Esophagus muscularis mucosa (tissue), 4 donors: ENCODE results near the gene MRPL1. TPM values are rescaled to one million over a fixed set of nuclear protein-coding genes. Genes with fewer than 3 reads are reported as not detected.

ENCODE experiments used
- DNase-seq: peaks from one replicate; pipeline ENCODE4 v3.0.0-alpha.2; 2017; ENCODE audit errors: extremely low spot score
- H3K27ac ChIP-seq, 4 donors: fragments of 200-600 bp; sonication (generic); replicated peaks in 1 of 4; 1 replicate in 3 of 4; 2 replicates in 1 of 4; pipeline ENCODE4 v1.5.1; 2016 to 2019; ENCODE audit warnings: mild to moderate bottlenecking in 1 of 4
- H3K27me3 ChIP-seq, 4 donors: fragments of 200-600 bp; sonication (generic); one replicate each; pipeline versions ENCODE4 v1.5.1 to v1.6.0; 2016 to 2019
- H3K36me3 ChIP-seq, 4 donors: fragments of 200-600 bp; sonication (generic); one replicate each; pipeline ENCODE4 v1.5.1; 2016 to 2019
- H3K4me1 ChIP-seq, 4 donors: fragments of 200-600 bp; sonication (generic); one replicate each; pipeline ENCODE4 v1.5.1; 2016 to 2019
- H3K4me3 ChIP-seq, 4 donors: fragments of 200-600 bp; sonication (generic); 1 replicate in 2 of 4; 2 replicates in 2 of 4; pipeline ENCODE4 v1.5.1; 2016 to 2019; ENCODE audit warnings: mild to moderate bottlenecking in 4 of 4, moderate library complexity in 1 of 4
- H3K9me3 ChIP-seq, 4 donors: fragments of 200-600 bp; sonication (generic); 1 replicate in 3 of 4; 2 replicates in 1 of 4; pipeline ENCODE4 v1.5.1; 2016 to 2019
- EP300 ChIP-seq: sonication (generic); formaldehyde crosslinking; IDR thresholded peaks from one replicate; pipeline ENCODE4 v1.6.1; 2017; ENCODE audit warnings: antibody characterized with exemption
- POLR2A ChIP-seq: fragments of 450-650 bp; IDR thresholded peaks from one replicate; pipeline ENCODE4 v1.6.1; 2017; ENCODE audit warnings: antibody characterized with exemption, moderate library complexity, mild to moderate bottlenecking, low read depth
- POLR2AphosphoS5 ChIP-seq, 2 donors: sonication (generic); formaldehyde crosslinking; IDR thresholded peaks; one replicate each; pipeline ENCODE4 v1.6.1; 2017; ENCODE audit warnings: antibody characterized with exemption in 2 of 2
- WGBS: methylation state at CpG from one replicate; pipeline ENCODE4 v1.1.5; 2018; 5-methylcytosine and 5-hydroxymethylcytosine counted together
- intact Hi-C: fragments of 100-400 bp; cut with DNase I; formaldehyde crosslinking; loops from one replicate; pipeline ENCODE4 v1.15.1; 2023
- total RNA-seq, 4 donors: library from RNA; depleted of rRNA; stranded (reverse); fragments of >200 nt; gene quantifications; one replicate each; pipeline versions ENCODE4 v1.1.0 to v1.2.1, GENCODE V29; 2016
- TF ChIP-seq, protein P1 (sequence below), 3 experiments: fragments of 200-600 bp in 2 of 3; fragments of 450-650 bp in 1 of 3; sonication (generic) in 2 of 3; IDR thresholded peaks; one replicate each; pipeline ENCODE4 v1.5.1; 2017 to 2019; ENCODE audit warnings: antibody characterized with exemption in 3 of 3, mild to moderate bottlenecking in 2 of 3, moderate library complexity in 1 of 3

Gene MRPL1
- total RNA-seq, 4 donors from 2014 or later, result 16.6 to 28.2 (median 19.5) TPM

DNA sequence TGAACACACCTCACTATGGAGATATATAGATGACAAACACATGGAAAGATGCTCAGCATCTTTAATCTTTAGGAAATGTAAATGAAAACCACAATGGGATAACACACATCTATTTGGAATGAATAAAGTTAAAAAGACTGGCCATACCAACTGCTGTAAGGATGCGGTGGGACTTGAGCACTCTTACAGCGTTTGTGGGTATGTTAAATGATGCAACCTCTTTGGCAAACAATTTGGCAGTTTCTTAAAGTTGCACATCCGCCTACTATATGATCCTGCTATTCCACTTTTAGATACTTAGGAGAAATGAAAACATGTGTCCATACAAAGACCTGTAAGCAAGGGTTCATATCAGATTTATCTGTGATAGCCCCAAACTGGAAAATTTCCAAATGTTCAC is 50.7 kb downstream of the MRPL1 start:
- 85% methylated on average over 3 of the region's 3 CpGs for WGBS
- intact Hi-C loops, result no loop called here
- Histone ChIP-seq H3K9me3 (no peaks in the 10 kb centered on the region), H3K27ac (no peak overlapping the region), H3K4me3 (no peak overlapping the region), H3K27me3 (no peaks in the 10 kb centered on the region), H3K4me1 (no peaks in the 10 kb centered on the region), H3K36me3 (peaks cover 3 to 25% (median 12%) of the 10 kb centered on the region in 4 donors)
- DNase-seq, result no peak
- TF ChIP-seq EP300 (no peak), POLR2A (no peak), POLR2AphosphoS5 (IDR thresholded peaks at IDR 0.05) (no peak)
- TF ChIP-seq, protein P1, sequence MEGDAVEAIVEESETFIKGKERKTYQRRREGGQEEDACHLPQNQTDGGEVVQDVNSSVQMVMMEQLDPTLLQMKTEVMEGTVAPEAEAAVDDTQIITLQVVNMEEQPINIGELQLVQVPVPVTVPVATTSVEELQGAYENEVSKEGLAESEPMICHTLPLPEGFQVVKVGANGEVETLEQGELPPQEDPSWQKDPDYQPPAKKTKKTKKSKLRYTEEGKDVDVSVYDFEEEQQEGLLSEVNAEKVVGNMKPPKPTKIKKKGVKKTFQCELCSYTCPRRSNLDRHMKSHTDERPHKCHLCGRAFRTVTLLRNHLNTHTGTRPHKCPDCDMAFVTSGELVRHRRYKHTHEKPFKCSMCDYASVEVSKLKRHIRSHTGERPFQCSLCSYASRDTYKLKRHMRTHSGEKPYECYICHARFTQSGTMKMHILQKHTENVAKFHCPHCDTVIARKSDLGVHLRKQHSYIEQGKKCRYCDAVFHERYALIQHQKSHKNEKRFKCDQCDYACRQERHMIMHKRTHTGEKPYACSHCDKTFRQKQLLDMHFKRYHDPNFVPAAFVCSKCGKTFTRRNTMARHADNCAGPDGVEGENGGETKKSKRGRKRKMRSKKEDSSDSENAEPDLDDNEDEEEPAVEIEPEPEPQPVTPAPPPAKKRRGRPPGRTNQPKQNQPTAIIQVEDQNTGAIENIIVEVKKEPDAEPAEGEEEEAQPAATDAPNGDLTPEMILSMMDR (IDR thresholded peaks at IDR 0.05), result no peak

DNA sequence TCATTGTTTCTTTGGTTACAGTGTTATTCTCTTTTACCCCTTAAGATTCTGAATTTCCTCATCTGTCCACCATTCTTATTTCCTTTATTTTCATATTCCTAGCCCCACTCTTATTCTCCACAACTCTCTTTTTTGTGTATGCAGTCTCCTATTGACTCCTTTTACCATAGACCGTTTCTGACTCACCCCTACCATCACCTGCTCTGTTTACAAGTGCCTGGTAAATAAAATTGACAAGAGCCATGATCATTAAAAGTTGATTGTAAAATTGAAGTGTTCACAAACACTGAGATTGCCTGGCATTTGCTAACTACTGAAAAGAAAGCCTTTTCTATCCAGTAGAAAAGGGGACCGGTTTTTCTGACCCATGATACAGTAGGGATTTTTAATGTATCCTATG is 54.4 kb downstream of the MRPL1 start:
- H3K27me3 ChIP-seq, result no peaks in the 10 kb centered on the region
- peaks cover 0 to 8% (median 0%) of the 10 kb centered on the region in 4 donors for H3K36me3 ChIP-seq
- H3K4me3 ChIP-seq, result no peak overlapping the region
- no peak overlapping the region for H3K27ac ChIP-seq
- no peak for DNase-seq
- no peaks in the 10 kb centered on the region for H3K9me3 ChIP-seq
- 97% methylated on average over 2 of the region's 2 CpGs for WGBS
- no peak for TF ChIP-seq POLR2AphosphoS5 (IDR thresholded peaks at IDR 0.05)
- intact Hi-C loops, result no loop called here
- H3K4me1 ChIP-seq, result peaks cover 0 to 7% (median 0%) of the 10 kb centered on the region in 4 donors

DNA sequence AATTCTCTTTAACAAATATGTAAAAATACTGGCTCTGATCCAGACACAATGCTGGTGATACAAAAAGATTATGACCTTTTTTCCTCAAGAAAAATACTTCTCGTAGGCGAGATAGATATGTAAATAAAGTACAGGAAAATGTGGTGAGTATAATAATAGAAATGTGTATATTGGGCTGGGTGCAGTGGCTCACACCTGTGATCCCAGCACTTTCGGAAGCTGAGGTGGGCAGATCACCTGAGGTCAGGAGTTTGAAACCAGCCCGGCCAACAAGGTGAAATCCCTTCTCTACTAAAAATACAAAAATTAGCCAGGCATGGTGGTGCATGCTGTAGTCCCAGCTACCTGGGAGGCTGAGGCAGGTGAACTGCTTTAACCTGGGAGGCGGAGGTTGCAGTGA is 55.0 kb downstream of the MRPL1 start:
- DNase-seq, result no peak
- H3K4me3 ChIP-seq, result no peak overlapping the region
- H3K27me3 ChIP-seq, result no peaks in the 10 kb centered on the region
- no peak overlapping the region for H3K27ac ChIP-seq
- no peaks in the 10 kb centered on the region for H3K9me3 ChIP-seq
- H3K4me1 ChIP-seq, result peaks cover 0 to 7% (median 0%) of the 10 kb centered on the region in 4 donors
- TF ChIP-seq EP300, result no peak
- TF ChIP-seq, protein P1 (IDR thresholded peaks at IDR 0.05), result no peak
- TF ChIP-seq POLR2A, result no peak
- TF ChIP-seq POLR2AphosphoS5 (IDR thresholded peaks at IDR 0.05), result no peak
- 88% methylated on average over 5 of the region's 5 CpGs for WGBS
- H3K36me3 ChIP-seq, result peaks cover 0 to 8% (median 0%) of the 10 kb centered on the region in 4 donors
- intact Hi-C loops, result no loop called here

DNA sequence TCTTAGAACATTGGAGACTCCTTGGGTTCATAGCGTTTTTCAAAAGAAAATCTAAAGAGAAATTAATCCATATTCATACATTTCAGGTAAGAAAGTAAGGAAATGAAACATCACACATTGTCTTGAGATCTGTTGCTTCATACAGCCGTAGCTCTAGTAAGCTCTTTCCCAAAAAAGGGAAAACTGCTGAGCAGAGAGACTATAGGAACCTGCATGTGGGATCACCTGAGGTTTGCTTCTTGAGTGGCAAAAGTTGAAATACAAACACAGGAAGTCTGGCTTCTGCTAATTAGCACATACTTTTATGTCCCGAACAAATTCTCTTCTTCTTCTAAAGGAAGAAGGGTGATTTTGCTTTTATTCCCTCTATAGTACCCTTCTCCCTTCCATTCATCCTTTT is 57.7 kb downstream of the MRPL1 start:
- no peak for DNase-seq
- peaks cover 0 to 7% (median 0%) of the 10 kb centered on the region in 4 donors for H3K4me1 ChIP-seq
- peak overlapping the region in 1 of 4 donors; percentile 23 for H3K27ac ChIP-seq
- intact Hi-C loops, result no loop called here
- 80% methylated on average over 3 of the region's 3 CpGs for WGBS
- H3K4me3 ChIP-seq, result no peak overlapping the region
- peaks cover 0 to 13% (median 0%) of the 10 kb centered on the region in 4 donors for H3K36me3 ChIP-seq
- TF ChIP-seq POLR2A, result no peak
- no peaks in the 10 kb centered on the region for H3K27me3 ChIP-seq
- H3K9me3 ChIP-seq, result peaks cover 0 to 5% (median 0%) of the 10 kb centered on the region in 4 donors

DNA sequence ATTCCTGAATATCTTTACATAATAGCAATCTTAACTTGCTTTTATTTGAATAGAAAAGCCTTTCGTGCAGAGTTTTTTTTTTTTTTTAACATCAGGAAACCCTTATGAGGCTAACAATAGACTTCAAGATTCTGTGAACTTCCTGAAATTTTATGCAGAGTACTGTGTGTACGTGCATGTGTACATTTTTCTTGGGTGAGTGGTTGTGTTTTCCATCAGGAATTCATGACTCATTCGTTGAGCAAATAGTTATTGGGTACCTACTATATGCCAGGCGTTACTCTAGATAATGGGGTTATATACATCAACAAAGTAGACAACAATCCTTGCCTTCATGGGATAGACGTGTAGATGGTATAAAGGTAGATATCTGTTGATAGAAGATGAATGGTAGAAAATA is 59.1 kb downstream of the MRPL1 start:
- intact Hi-C loops, result no loop called here
- Histone ChIP-seq H3K27me3 (no peaks in the 10 kb centered on the region), H3K36me3 (peaks cover 0 to 13% (median 0%) of the 10 kb centered on the region in 4 donors), H3K4me1 (peaks cover 0 to 7% (median 0%) of the 10 kb centered on the region in 4 donors), H3K9me3 (peaks cover 0 to 6% (median 0%) of the 10 kb centered on the region in 4 donors), H3K27ac (no peak overlapping the region), H3K4me3 (no peak overlapping the region)
- no peak for DNase-seq
- TF ChIP-seq POLR2AphosphoS5 (IDR thresholded peaks at IDR 0.05) (peak in 1 of 2 donors; percentile 15), EP300 (no peak), POLR2A (no peak)
- TF ChIP-seq, protein P1 (IDR thresholded peaks at IDR 0.05), result no peak
- WGBS, result 78% methylated on average over 5 of the region's 5 CpGs
